ENCODE measurements around the gene ADAMTSL2. TPM values are rescaled to one million over a fixed set of nuclear protein-coding genes. Genes with fewer than 3 reads are reported as not detected.

The ADAMTSL2 gene
- total RNA-seq, 1 experiment from 2014 or later: 0.87 TPM

GRCh38 chr9:133505186-133505830, 29.2 kb upstream of the ADAMTSL2 start:
- ChIA-PET CTCF (interaction anchor here (1.1 to 1.2 kb wide), 2 partner anchors 21 to 22 kb away, joined by 3 to 4 read pairs; no protein-coding TSS in a partner anchor), POLR2A (no interaction called here)
- peaks cover 30% of the 10 kb centered on the region for H3K9me3 Mint-ChIP-seq
- DNase-seq (ENCODE audit: low spot score): no peak
- H3K27ac Mint-ChIP-seq: no peak overlapping the region
- no peak for ATAC-seq
- H3K36me3 Mint-ChIP-seq: peaks cover 9% of the 10 kb centered on the region; the same call in 1 of the 2 replicates
- TF ChIP-seq TP53 (CRISPR knock-in tag; IDR thresholded peaks at IDR 0.05): no peak
- 0 out of 2 replicates have a peak, but pooled peaks have one; percentile 46 for TF ChIP-seq FOXP1 (CRISPR knock-in tag; IDR thresholded peaks at IDR 0.05; ENCODE audit: borderline replicate concordance)
- TF ChIP-seq CREB1 (CRISPR knock-in tag; IDR thresholded peaks at IDR 0.05): no peak
- no peak for TF ChIP-seq MAX (CRISPR knock-in tag; IDR thresholded peaks at IDR 0.05)
- TF ChIP-seq ZNF121 (CRISPR knock-in tag; IDR thresholded peaks at IDR 0.05): 0 out of 2 replicates have a peak, but pooled peaks have one; percentile 35
- H3K4me3 Mint-ChIP-seq: no peak overlapping the region
- H3K4me1 Mint-ChIP-seq: peaks cover 10% of the 10 kb centered on the region
- peaks cover 7% of the 10 kb centered on the region for H3K27me3 Mint-ChIP-seq (ENCODE audit: low read depth)

GRCh38 chr9:133505901-133506652, 28.4 kb upstream of the ADAMTSL2 start:
- no peak for ATAC-seq
- H3K9me3 Mint-ChIP-seq: peaks cover 25% of the 10 kb centered on the region
- peaks cover 10% of the 10 kb centered on the region for H3K4me1 Mint-ChIP-seq
- H3K27ac Mint-ChIP-seq: no peak overlapping the region
- no peak overlapping the region for H3K4me3 Mint-ChIP-seq
- DNase-seq (ENCODE audit: low spot score): no peak
- ChIA-PET POLR2A (no interaction called here), CTCF (no interaction called here)
- no peak for TF ChIP-seq HMGXB4 (CRISPR knock-in tag; IDR thresholded peaks at IDR 0.05)
- TF ChIP-seq GABPB1 (CRISPR knock-in tag; IDR thresholded peaks at IDR 0.05): 0 out of 2 replicates have a peak, but pooled peaks have one; percentile 12
- H3K27me3 Mint-ChIP-seq (ENCODE audit: low read depth): peaks cover 6% of the 10 kb centered on the region
- H3K36me3 Mint-ChIP-seq: peaks cover 9% of the 10 kb centered on the region; the same call in 1 of the 2 replicates

- DNase-seq (ENCODE audit: low spot score): no peak
- peaks cover 9% of the 10 kb centered on the region; the same call in 1 of the 2 replicates for H3K36me3 Mint-ChIP-seq
- H3K27me3 Mint-ChIP-seq (ENCODE audit: low read depth): peaks cover 4% of the 10 kb centered on the region
- peaks cover 19% of the 10 kb centered on the region for H3K9me3 Mint-ChIP-seq
- ChIA-PET POLR2A (no interaction called here), CTCF (no interaction called here)
- peaks cover 10% of the 10 kb centered on the region for H3K4me1 Mint-ChIP-seq
- no peak overlapping the region for H3K4me3 Mint-ChIP-seq
- no peak overlapping the region for H3K27ac Mint-ChIP-seq
- ATAC-seq: no peak
- no peak for TF ChIP-seq ZNF219 (CRISPR knock-in tag; IDR thresholded peaks at IDR 0.05; ENCODE audit: borderline replicate concordance)
- TF ChIP-seq ZNF512 (CRISPR knock-in tag; IDR thresholded peaks at IDR 0.05; ENCODE audit: borderline replicate concordance): no peak
- no peak for TF ChIP-seq CBFB (CRISPR knock-in tag; IDR thresholded peaks at IDR 0.05; ENCODE audit: low read depth)
- TF ChIP-seq ZNF532 (CRISPR knock-in tag; IDR thresholded peaks at IDR 0.05; ENCODE audit: borderline replicate concordance): no peak
- TF ChIP-seq NR2C2 (CRISPR knock-in tag; IDR thresholded peaks at IDR 0.05): no peak
- no peak for TF ChIP-seq TEAD4 (CRISPR knock-in tag; IDR thresholded peaks at IDR 0.05)
- no peak for TF ChIP-seq ATF1 (CRISPR knock-in tag; IDR thresholded peaks at IDR 0.05)
- no peak for TF ChIP-seq EMX1 (CRISPR knock-in tag; IDR thresholded peaks at IDR 0.05)
- TF ChIP-seq ZSCAN18 (CRISPR knock-in tag; IDR thresholded peaks at IDR 0.05): no peak
- TF ChIP-seq ATF3 (CRISPR knock-in tag; conservative IDR thresholded peaks at IDR 0.05): no peak
- TF ChIP-seq ATF2 (CRISPR knock-in tag; IDR thresholded peaks at IDR 0.05; ENCODE audit: borderline replicate concordance, low read depth): no peak
- no peak for TF ChIP-seq ETV6 (CRISPR knock-in tag; IDR thresholded peaks at IDR 0.05)
Measured at GRCh38 chr9:133506653-133507038, 27.9 kb upstream of the ADAMTSL2 start.
